Sigmoid colon (tissue), 4 donors: ENCODE data around the gene VAV3.

Source experiments
- CTCF ChIP-seq, 4 experiments: fragments of 450-650 bp in 3 of 4; fragments of 200-600 bp in 1 of 4; IDR thresholded peaks; one replicate each; pipeline ENCODE4 v1.5.1; 2016 to 2019; ENCODE audit warnings: antibody characterized with exemption in 4 of 4, mild to moderate bottlenecking in 3 of 4, moderate library complexity in 2 of 4
- POLR2A ChIP-seq, 2 donors: fragments of 450-650 bp; IDR thresholded peaks; one replicate each; pipeline ENCODE4 v1.6.1; 2016; ENCODE audit warnings: antibody characterized with exemption in 2 of 2, mild to moderate bottlenecking in 2 of 2, moderate library complexity in 2 of 2
- POLR2AphosphoS5 ChIP-seq, 4 donors: sonication (generic); formaldehyde crosslinking; IDR thresholded peaks; one replicate each; pipeline ENCODE4 v1.6.1; 2017; ENCODE audit warnings: antibody characterized with exemption in 4 of 4

GRCh38 chr1:107899655-107900054 lies 65.3 kb downstream of the VAV3 start:
- TF ChIP-seq CTCF (IDR thresholded peaks at IDR 0.05) (no peak), POLR2A (IDR thresholded peaks at IDR 0.05) (no peak), POLR2AphosphoS5 (IDR thresholded peaks at IDR 0.05) (no peak)
